Suprapubic skin (tissue), 4 donors: ENCODE data around the gene FAM222A.

Experiments used
- CTCF ChIP-seq, 2 donors: fragments of 200-600 bp in 1 of 2; fragments of 450-650 bp in 1 of 2; sonication (generic) in 1 of 2; IDR thresholded peaks; one replicate each; pipeline ENCODE4 v1.5.1; 2016 to 2019; ENCODE audit warnings: antibody characterized with exemption in 2 of 2, mild to moderate bottlenecking in 1 of 2, moderate library complexity in 1 of 2
- EP300 ChIP-seq: sonication (generic); formaldehyde crosslinking; IDR thresholded peaks from one replicate; pipeline ENCODE4 v1.6.1; 2017; ENCODE audit warnings: antibody characterized with exemption
- POLR2A ChIP-seq, 2 donors: fragments of 450-650 bp; IDR thresholded peaks; one replicate each; pipeline ENCODE4 v1.6.1; 2017; ENCODE audit warnings: antibody characterized with exemption in 2 of 2, mild to moderate bottlenecking in 2 of 2, moderate library complexity in 2 of 2
- POLR2AphosphoS5 ChIP-seq, 3 donors: sonication (generic); formaldehyde crosslinking; IDR thresholded peaks; one replicate each; pipeline ENCODE4 v1.6.1; 2017; ENCODE audit warnings: antibody characterized with exemption in 3 of 3

- no peak for TF ChIP-seq CTCF (IDR thresholded peaks at IDR 0.05)
- no peak for TF ChIP-seq POLR2AphosphoS5 (IDR thresholded peaks at IDR 0.05)
- TF ChIP-seq POLR2A (IDR thresholded peaks at IDR 0.05) = no peak
- no peak for TF ChIP-seq EP300
These were observed 9.9 kb upstream of the FAM222A start for GRCh38 chr12:109703684-109704083.
